ENCODE data around the gene DAPK1.

GRCh38 chr9:87701491-87701890 is 203.8 kb downstream of the DAPK1 start:
- TF ChIP-seq, protein P1, sequence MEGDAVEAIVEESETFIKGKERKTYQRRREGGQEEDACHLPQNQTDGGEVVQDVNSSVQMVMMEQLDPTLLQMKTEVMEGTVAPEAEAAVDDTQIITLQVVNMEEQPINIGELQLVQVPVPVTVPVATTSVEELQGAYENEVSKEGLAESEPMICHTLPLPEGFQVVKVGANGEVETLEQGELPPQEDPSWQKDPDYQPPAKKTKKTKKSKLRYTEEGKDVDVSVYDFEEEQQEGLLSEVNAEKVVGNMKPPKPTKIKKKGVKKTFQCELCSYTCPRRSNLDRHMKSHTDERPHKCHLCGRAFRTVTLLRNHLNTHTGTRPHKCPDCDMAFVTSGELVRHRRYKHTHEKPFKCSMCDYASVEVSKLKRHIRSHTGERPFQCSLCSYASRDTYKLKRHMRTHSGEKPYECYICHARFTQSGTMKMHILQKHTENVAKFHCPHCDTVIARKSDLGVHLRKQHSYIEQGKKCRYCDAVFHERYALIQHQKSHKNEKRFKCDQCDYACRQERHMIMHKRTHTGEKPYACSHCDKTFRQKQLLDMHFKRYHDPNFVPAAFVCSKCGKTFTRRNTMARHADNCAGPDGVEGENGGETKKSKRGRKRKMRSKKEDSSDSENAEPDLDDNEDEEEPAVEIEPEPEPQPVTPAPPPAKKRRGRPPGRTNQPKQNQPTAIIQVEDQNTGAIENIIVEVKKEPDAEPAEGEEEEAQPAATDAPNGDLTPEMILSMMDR (IDR thresholded peaks at IDR 0.05): no peak
- no peak for TF ChIP-seq POLR2AphosphoS5 (IDR thresholded peaks at IDR 0.05; ENCODE audit: insufficient read depth in 1 of 2, low read depth in 1 of 2)

Data from vagina (tissue), 2 donors.